ENCODE data around the gene ADGRL3.

The ADGRL3 gene

DNA sequence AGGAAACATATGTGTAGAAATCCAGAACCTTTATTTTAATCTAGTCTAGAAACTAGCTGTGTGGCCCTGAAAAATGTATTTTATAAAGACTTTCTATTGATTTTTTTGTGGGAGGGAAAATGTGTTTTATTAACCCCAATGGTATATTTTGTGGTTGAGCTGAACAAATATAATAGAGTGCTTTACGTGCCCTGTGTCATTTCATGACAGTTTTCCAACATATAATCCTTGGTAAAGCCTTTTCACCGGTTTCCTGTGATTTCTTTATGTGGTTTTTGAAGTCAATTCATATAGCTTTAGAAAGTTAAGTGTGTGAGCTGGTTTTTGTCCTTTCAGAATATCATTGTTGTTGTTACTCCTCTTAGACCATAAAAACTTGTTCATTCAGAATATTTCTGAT, 375.7 kb downstream of the ADGRL3 start:
- Histone ChIP-seq H3K9me3 (ENCODE audit: insufficient read depth, low read depth, low read length) (no peaks in the 10 kb centered on the region), H2BK5ac (ENCODE audit: low read depth, low read length, poor library complexity) (no peak overlapping the region), H3K4me2 (ENCODE audit: low read length) (no peak overlapping the region), H3K14ac (ENCODE audit: low read length) (no peak overlapping the region), H3K79me1 (ENCODE audit: low read length) (no peaks in the 10 kb centered on the region), H3K36me3 (ENCODE audit: control insufficient read depth in 1 of 2, insufficient read depth in 2 of 2, low read length in 2 of 2) (no peaks in the 10 kb centered on the region), H2AK5ac (ENCODE audit: low read length) (no peak overlapping the region), H3K23ac (ENCODE audit: low read length) (no peak overlapping the region), H3K9ac (ENCODE audit: low read length) (no peak overlapping the region), H3K27me3 (ENCODE audit: insufficient read depth, low read length) (no peaks in the 10 kb centered on the region), H4K91ac (ENCODE audit: low read depth, low read length) (no peak overlapping the region), H4K8ac (ENCODE audit: low read depth, low read length) (no peak overlapping the region), H3K27ac (ENCODE audit: low read depth, low read length) (no peak overlapping the region), H2BK12ac (ENCODE audit: low read length) (no peak overlapping the region), H2AFZ (ENCODE audit: insufficient read depth, low read length, poor library complexity) (no peak overlapping the region), H3K79me2 (ENCODE audit: control insufficient read depth, insufficient read depth, low read length, poor library complexity) (no peaks in the 10 kb centered on the region), H2BK120ac (ENCODE audit: insufficient read depth, low read length, poor library complexity) (no peak overlapping the region), H3K4ac (ENCODE audit: low read depth, low read length) (no peak overlapping the region), H3K4me3 (ENCODE audit: low read depth, low read length) (no peak overlapping the region), H3K18ac (ENCODE audit: low read length) (no peak overlapping the region), H4K12ac (ENCODE audit: low read depth, low read length) (no peak overlapping the region), H3K4me1 (ENCODE audit: control insufficient read depth in 1 of 2, insufficient read depth in 2 of 2, low read length in 2 of 2) (no peaks in the 10 kb centered on the region)
- no CpG with 5 or more reads among the region's 2 CpGs for WGBS (ENCODE audit: extremely low coverage, insufficient coverage, insufficient read length)
- DNase-seq = no peak

DNA sequence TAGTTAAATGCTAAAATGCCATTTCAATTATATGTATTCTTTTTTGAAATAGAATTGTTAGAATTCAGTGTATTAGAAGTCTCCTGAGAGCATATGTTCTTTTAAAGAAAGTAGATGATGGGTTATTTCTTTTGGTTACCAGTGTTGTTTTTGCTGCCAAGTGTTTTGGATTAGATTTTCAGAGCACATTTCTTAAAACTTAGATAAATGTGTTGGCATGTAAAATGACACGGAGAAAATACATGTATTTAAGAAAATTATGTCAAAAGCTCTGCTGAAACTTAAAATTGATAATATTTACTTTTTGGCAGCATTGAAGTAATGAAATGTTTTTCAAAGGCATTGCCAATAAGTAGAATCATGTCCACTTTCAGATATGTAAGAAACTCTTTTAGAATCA, 379.7 kb downstream of the ADGRL3 start:
- H3K4me2 ChIP-seq (ENCODE audit: low read length) = no peak overlapping the region
- H3K4me1 ChIP-seq (ENCODE audit: control insufficient read depth in 1 of 2, insufficient read depth in 2 of 2, low read length in 2 of 2) = no peaks in the 10 kb centered on the region
- no peak overlapping the region for H2AK5ac ChIP-seq (ENCODE audit: low read length)
- no peak overlapping the region for H2BK12ac ChIP-seq (ENCODE audit: low read length)
- no peak overlapping the region for H3K14ac ChIP-seq (ENCODE audit: low read length)
- no peaks in the 10 kb centered on the region for H3K27me3 ChIP-seq (ENCODE audit: insufficient read depth, low read length)
- DNase-seq = no peak
- no peak overlapping the region for H2BK120ac ChIP-seq (ENCODE audit: insufficient read depth, low read length, poor library complexity)
- H3K4me3 ChIP-seq (ENCODE audit: low read depth, low read length) = no peak overlapping the region
- no peak overlapping the region for H3K23ac ChIP-seq (ENCODE audit: low read length)
- H3K9me3 ChIP-seq (ENCODE audit: insufficient read depth, low read depth, low read length) = no peaks in the 10 kb centered on the region
- H3K18ac ChIP-seq (ENCODE audit: low read length) = no peak overlapping the region
- H2AFZ ChIP-seq (ENCODE audit: insufficient read depth, low read length, poor library complexity) = no peak overlapping the region
- H3K79me2 ChIP-seq (ENCODE audit: control insufficient read depth, insufficient read depth, low read length, poor library complexity) = no peaks in the 10 kb centered on the region
- H4K12ac ChIP-seq (ENCODE audit: low read depth, low read length) = no peak overlapping the region
- no peaks in the 10 kb centered on the region for H3K79me1 ChIP-seq (ENCODE audit: low read length)
- H3K27ac ChIP-seq (ENCODE audit: low read depth, low read length) = no peak overlapping the region
- H2BK5ac ChIP-seq (ENCODE audit: low read depth, low read length, poor library complexity) = no peak overlapping the region
- no peak overlapping the region for H4K91ac ChIP-seq (ENCODE audit: low read depth, low read length)
- whole genome bisulfite sequencing (ENCODE audit: extremely low coverage, insufficient coverage, insufficient read length) = no CpG with 5 or more reads among the region's 1 CpG
- H3K9ac ChIP-seq (ENCODE audit: low read length) = no peak overlapping the region
- H3K36me3 ChIP-seq (ENCODE audit: control insufficient read depth in 1 of 2, insufficient read depth in 2 of 2, low read length in 2 of 2) = no peaks in the 10 kb centered on the region
- no peak overlapping the region for H4K8ac ChIP-seq (ENCODE audit: low read depth, low read length)
- H3K4ac ChIP-seq (ENCODE audit: low read depth, low read length) = no peak overlapping the region

- H3K79me2 ChIP-seq (ENCODE audit: control insufficient read depth, insufficient read depth, low read length, poor library complexity) = no peaks in the 10 kb centered on the region
- no peak overlapping the region for H3K4me2 ChIP-seq (ENCODE audit: low read length)
- H3K36me3 ChIP-seq (ENCODE audit: control insufficient read depth in 1 of 2, insufficient read depth in 2 of 2, low read length in 2 of 2) = no peaks in the 10 kb centered on the region
- no peak overlapping the region for H3K14ac ChIP-seq (ENCODE audit: low read length)
- no peak overlapping the region for H3K18ac ChIP-seq (ENCODE audit: low read length)
- H2BK12ac ChIP-seq (ENCODE audit: low read length) = no peak overlapping the region
- H3K23ac ChIP-seq (ENCODE audit: low read length) = no peak overlapping the region
- no peak for DNase-seq
- no peak overlapping the region for H3K4ac ChIP-seq (ENCODE audit: low read depth, low read length)
- no peak overlapping the region for H2AK5ac ChIP-seq (ENCODE audit: low read length)
- H3K4me3 ChIP-seq (ENCODE audit: low read depth, low read length) = no peak overlapping the region
- no peak overlapping the region for H4K8ac ChIP-seq (ENCODE audit: low read depth, low read length)
- H4K91ac ChIP-seq (ENCODE audit: low read depth, low read length) = no peak overlapping the region
- H3K79me1 ChIP-seq (ENCODE audit: low read length) = no peaks in the 10 kb centered on the region
- H3K27me3 ChIP-seq (ENCODE audit: insufficient read depth, low read length) = no peaks in the 10 kb centered on the region
- no peak overlapping the region for H3K9ac ChIP-seq (ENCODE audit: low read length)
- H4K12ac ChIP-seq (ENCODE audit: low read depth, low read length) = no peak overlapping the region
- no peak overlapping the region for H2AFZ ChIP-seq (ENCODE audit: insufficient read depth, low read length, poor library complexity)
- H3K27ac ChIP-seq (ENCODE audit: low read depth, low read length) = no peak overlapping the region
- no peaks in the 10 kb centered on the region for H3K4me1 ChIP-seq (ENCODE audit: control insufficient read depth in 1 of 2, insufficient read depth in 2 of 2, low read length in 2 of 2)
- H2BK120ac ChIP-seq (ENCODE audit: insufficient read depth, low read length, poor library complexity) = no peak overlapping the region
- no peaks in the 10 kb centered on the region for H3K9me3 ChIP-seq (ENCODE audit: insufficient read depth, low read depth, low read length)
- WGBS (ENCODE audit: extremely low coverage, insufficient coverage, insufficient read length) = no CpG with 5 or more reads among the region's 5 CpGs
- H2BK5ac ChIP-seq (ENCODE audit: low read depth, low read length, poor library complexity) = no peak overlapping the region
Measured at GRCh38 chr4:61580721-61581377, 380.7 kb downstream of the ADGRL3 start.

DNA sequence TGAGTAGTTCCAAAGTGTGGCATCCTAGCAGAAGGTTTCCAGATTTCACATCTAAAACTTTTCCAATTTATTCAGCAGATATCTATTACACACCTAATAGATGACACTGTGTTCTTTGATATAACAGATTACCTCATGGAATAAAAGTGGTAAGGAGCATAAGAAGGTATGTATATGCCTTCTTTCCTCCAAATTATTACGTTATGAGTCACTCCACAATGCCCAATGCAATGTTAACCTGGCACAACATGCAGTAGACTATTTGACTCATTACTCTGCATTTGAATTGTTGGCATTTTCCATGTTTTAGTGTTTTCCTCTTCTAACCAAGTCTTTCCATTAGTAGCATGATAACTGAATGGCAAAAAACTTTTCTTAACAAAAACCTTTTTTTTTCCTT, 383.6 kb downstream of the ADGRL3 start:
- H2BK5ac ChIP-seq (ENCODE audit: low read depth, low read length, poor library complexity) = no peak overlapping the region
- no peak overlapping the region for H3K4me2 ChIP-seq (ENCODE audit: low read length)
- H3K23ac ChIP-seq (ENCODE audit: low read length) = no peak overlapping the region
- no peak overlapping the region for H3K18ac ChIP-seq (ENCODE audit: low read length)
- H2BK120ac ChIP-seq (ENCODE audit: insufficient read depth, low read length, poor library complexity) = no peak overlapping the region
- no peak overlapping the region for H3K27ac ChIP-seq (ENCODE audit: low read depth, low read length)
- no CpG with 5 or more reads among the region's 1 CpG for WGBS (ENCODE audit: extremely low coverage, insufficient coverage, insufficient read length)
- no peak overlapping the region for H2AFZ ChIP-seq (ENCODE audit: insufficient read depth, low read length, poor library complexity)
- no peak overlapping the region for H4K12ac ChIP-seq (ENCODE audit: low read depth, low read length)
- H2BK12ac ChIP-seq (ENCODE audit: low read length) = no peak overlapping the region
- no peaks in the 10 kb centered on the region for H3K79me2 ChIP-seq (ENCODE audit: control insufficient read depth, insufficient read depth, low read length, poor library complexity)
- no peak overlapping the region for H3K14ac ChIP-seq (ENCODE audit: low read length)
- H3K4me1 ChIP-seq (ENCODE audit: control insufficient read depth in 1 of 2, insufficient read depth in 2 of 2, low read length in 2 of 2) = no peaks in the 10 kb centered on the region
- H3K9me3 ChIP-seq (ENCODE audit: insufficient read depth, low read depth, low read length) = no peaks in the 10 kb centered on the region
- H2AK5ac ChIP-seq (ENCODE audit: low read length) = no peak overlapping the region
- H3K9ac ChIP-seq (ENCODE audit: low read length) = no peak overlapping the region
- no peak overlapping the region for H3K4me3 ChIP-seq (ENCODE audit: low read depth, low read length)
- no peak overlapping the region for H4K91ac ChIP-seq (ENCODE audit: low read depth, low read length)
- DNase-seq = peak in 1 of 2 donors; percentile 4
- no peak overlapping the region for H4K8ac ChIP-seq (ENCODE audit: low read depth, low read length)
- peaks cover 0 to 2% of the 10 kb centered on the region in 2 experiments for H3K36me3 ChIP-seq (ENCODE audit: control insufficient read depth in 1 of 2, insufficient read depth in 2 of 2, low read length in 2 of 2)
- H3K79me1 ChIP-seq (ENCODE audit: low read length) = no peaks in the 10 kb centered on the region
- H3K27me3 ChIP-seq (ENCODE audit: insufficient read depth, low read length) = no peaks in the 10 kb centered on the region
- no peak overlapping the region for H3K4ac ChIP-seq (ENCODE audit: low read depth, low read length)

Data from trophoblast cell (in vitro differentiated cells and primary cell).